H1 (cell line): ENCODE data around the gene PXK. TPM values are rescaled to one million over a fixed set of nuclear protein-coding genes. Genes with fewer than 3 reads are reported as not detected.

Experiments
- CTCF ChIA-PET: fragments of 300-600 bp; sonication (Branson Sonifier 250); formaldehyde crosslinking; loops from one replicate; lab custom pipeline; 2021; ENCODE audit not compliant: partially characterized antibody; lab: Charles Lee
- POLR2A ChIA-PET: fragments of 300-600 bp; sonication (Branson Sonifier 250); formaldehyde crosslinking; loops from one replicate; lab custom pipeline; 2021; ENCODE audit warnings: inconsistent platforms; ENCODE audit not compliant: partially characterized antibody; lab: Charles Lee
- DNase-seq, 2 experiments: peaks; one replicate each; pipeline versions ENCODE4 v3.0.0 to v3.0.0-alpha.2; 2010 to 2022; ENCODE audit warnings: low spot score in 2 of 2, low read depth in 1 of 2, mixed read lengths in 1 of 2
- FAIRE-seq: peaks from 2 replicates; lab custom pipeline; 2011; peaks lifted over from hg19 to GRCh38; lab: Jason Lieb, UNC
- H2AFZ ChIP-seq: 2 replicates; pipeline ENCODE4 v1.8.1; 2012; ENCODE audit warnings: low read length, inconsistent platforms
- H2AK5ac ChIP-seq: 2 replicates; pipeline ENCODE4 v1.6.1; 2013; ENCODE audit warnings: low read depth, low read length
- H2BK120ac ChIP-seq: replicated peaks from 2 replicates; pipeline ENCODE3; 2013; ENCODE audit warnings: low read depth, low read length, inconsistent platforms
- H2BK12ac ChIP-seq: 2 replicates; pipeline ENCODE4 v1.6.1; 2013; ENCODE audit warnings: low read depth, low read length
- H2BK15ac ChIP-seq: 2 replicates; pipeline ENCODE4 v1.6.1; 2013; ENCODE audit warnings: low read length
- H2BK20ac ChIP-seq: 2 replicates; pipeline ENCODE4 v1.6.1; 2013; ENCODE audit warnings: low read length
- H2BK5ac ChIP-seq: 2 replicates; pipeline ENCODE4 v1.6.1; 2013; ENCODE audit warnings: low read depth, low read length
- H3K14ac ChIP-seq: 2 replicates; pipeline ENCODE4 v1.6.1; 2013; ENCODE audit warnings: inconsistent platforms; ENCODE audit not compliant: insufficient read length
- H3K18ac ChIP-seq: 2 replicates; pipeline ENCODE4 v1.6.1; 2013; ENCODE audit warnings: low read length; ENCODE audit errors: extremely low read depth
- H3K23ac ChIP-seq: 2 replicates; pipeline ENCODE4 v1.6.1; 2013; ENCODE audit warnings: inconsistent platforms; ENCODE audit not compliant: insufficient read length
- H3K23me2 ChIP-seq: 2 replicates; pipeline ENCODE4 v1.6.1; 2013; ENCODE audit warnings: low read depth, low read length
- H3K27ac ChIP-seq: 2 replicates; pipeline ENCODE4 v1.6.1; 2011; ENCODE audit warnings: low read depth, low read length, inconsistent platforms
- H3K27me3 ChIP-seq, 4 experiments: replicated peaks in 1 of 4; 1 replicate in 1 of 4; 2 replicates in 3 of 4; pipeline versions ENCODE4 v1.6.1 to v1.8.1; 2011 to 2013; ENCODE audit warnings: low read length in 3 of 4, mild to moderate bottlenecking in 3 of 4, inconsistent platforms in 2 of 4, mixed read lengths in 2 of 4, moderate library complexity in 1 of 4; ENCODE audit not compliant: control insufficient read depth in 3 of 4, insufficient read depth in 3 of 4; ENCODE audit errors: extremely low read depth in 1 of 4
- H3K36me3 ChIP-seq, 4 experiments: 2 replicates each; pipeline versions ENCODE4 v1.6.1 to v1.8.1; 2011 to 2013; ENCODE audit warnings: mild to moderate bottlenecking in 4 of 4, low read length in 3 of 4, moderate library complexity in 2 of 4, control low read depth in 1 of 4, inconsistent platforms in 1 of 4; ENCODE audit not compliant: insufficient read depth in 4 of 4, control insufficient read depth in 2 of 4
- H3K4ac ChIP-seq: replicated peaks from 2 replicates; pipeline ENCODE3; 2013; ENCODE audit warnings: low read length, low read depth, mixed read lengths, inconsistent platforms; ENCODE audit not compliant: insufficient read length
- H3K4me1 ChIP-seq, 4 experiments: replicated peaks in 1 of 4; 1 replicate in 1 of 4; 2 replicates in 3 of 4; pipeline versions ENCODE4 v1.6.1 to v1.8.1; 2011 to 2013; ENCODE audit warnings: low read length in 3 of 4, inconsistent platforms in 2 of 4, mixed read lengths in 1 of 4; ENCODE audit not compliant: insufficient read depth in 4 of 4, control insufficient read depth in 3 of 4
- H3K4me2 ChIP-seq, 2 experiments: 2 replicates each; pipeline versions ENCODE4 v1.6.1 to v1.8.1; 2011 to 2013; ENCODE audit warnings: low read depth in 2 of 2, low read length in 2 of 2, control low read depth in 1 of 2, inconsistent platforms in 1 of 2, mild to moderate bottlenecking in 1 of 2; ENCODE audit not compliant: insufficient read depth in 1 of 2
- H3K4me3 ChIP-seq, 4 experiments: fragments of 200-600, 300-600 bp in 1 of 4; sonication (generic), shearing (Covaris generic), sonication (Bioruptor Twin) in 1 of 4; 2 replicates each; pipeline versions ENCODE4 v1.5.1 to v1.8.1; 2011 to 2016; ENCODE audit warnings: low read length in 4 of 4, low read depth in 3 of 4, control low read depth in 2 of 4, inconsistent platforms in 2 of 4, mild to moderate bottlenecking in 2 of 4, mixed read lengths in 1 of 4, moderate library complexity in 1 of 4; ENCODE audit not compliant: insufficient read depth in 2 of 4; ENCODE audit errors: extremely low read depth in 1 of 4
- H3K56ac ChIP-seq: replicated peaks from 2 replicates; pipeline ENCODE3; 2013; ENCODE audit warnings: low read depth, mild to moderate bottlenecking, mixed read lengths, low read length, inconsistent platforms; ENCODE audit not compliant: insufficient read length
- H3K79me1 ChIP-seq: 2 replicates; pipeline ENCODE4 v1.6.1; 2013; ENCODE audit warnings: low read depth, low read length, control low read depth
- H3K79me2 ChIP-seq, 2 experiments: 2 replicates each; pipeline versions ENCODE4 v1.6.1 to v1.8.1; 2012 to 2013; ENCODE audit warnings: low read length in 2 of 2, mild to moderate bottlenecking in 2 of 2, inconsistent platforms in 1 of 2; ENCODE audit not compliant: insufficient read depth in 2 of 2, control insufficient read depth in 1 of 2
- H3K9ac ChIP-seq, 4 experiments: replicated peaks in 1 of 4; 1 replicate in 1 of 4; 2 replicates in 3 of 4; pipeline versions ENCODE4 v1.6.1 to v1.8.1; 2011 to 2013; ENCODE audit warnings: low read depth in 3 of 4, low read length in 3 of 4, control low read depth in 2 of 4, mild to moderate bottlenecking in 2 of 4, moderate library complexity in 2 of 4, inconsistent platforms in 1 of 4; ENCODE audit errors: extremely low read depth in 1 of 4
- H3K9me3 ChIP-seq, 2 experiments: 2 replicates each; pipeline versions ENCODE4 v1.6.1 to v1.8.1; 2012 to 2013; ENCODE audit warnings: mild to moderate bottlenecking in 2 of 2, moderate library complexity in 2 of 2, control low read depth in 1 of 2, inconsistent platforms in 1 of 2, low read depth in 1 of 2, low read length in 1 of 2, mixed read lengths in 1 of 2; ENCODE audit not compliant: insufficient read depth in 2 of 2
- H4K20me1 ChIP-seq, 2 experiments: replicated peaks in 1 of 2; 2 replicates each; pipeline versions ENCODE3 to v1.8.1; 2011 to 2013; ENCODE audit warnings: inconsistent platforms in 2 of 2, low read length in 2 of 2, mild to moderate bottlenecking in 1 of 2; ENCODE audit not compliant: insufficient read depth in 2 of 2, control insufficient read depth in 1 of 2
- H4K5ac ChIP-seq: 2 replicates; pipeline ENCODE4 v1.6.1; 2013; ENCODE audit warnings: low read length, low read depth, mixed read lengths, inconsistent platforms; ENCODE audit not compliant: insufficient read length
- H4K8ac ChIP-seq: 2 replicates; pipeline ENCODE4 v1.8.0; 2013; ENCODE audit warnings: mild to moderate bottlenecking, moderate library complexity, low read length, inconsistent platforms; ENCODE audit not compliant: insufficient read depth; ENCODE audit errors: extremely low read depth
- H4K91ac ChIP-seq: replicated peaks from 2 replicates; pipeline ENCODE3; 2013; ENCODE audit warnings: low read length, mixed read lengths, inconsistent platforms; ENCODE audit not compliant: insufficient read length
- ATF2 ChIP-seq: IDR thresholded peaks from 2 replicates; pipeline ENCODE4 v1.6.1; 2012; ENCODE audit warnings: low read length, inconsistent platforms
- EGR1 ChIP-seq: IDR thresholded peaks from 2 replicates; pipeline ENCODE4 v1.6.1; 2011; ENCODE audit warnings: low read depth, low read length, borderline replicate concordance
- GTF2F1 ChIP-seq: IDR thresholded peaks from 2 replicates; pipeline ENCODE4 v1.6.1; 2012; ENCODE audit warnings: low read depth, low read length, improper control_type of control experiment, borderline replicate concordance
- JUND ChIP-seq: IDR thresholded peaks from 2 replicates; pipeline ENCODE4 v1.6.1; 2011; ENCODE audit warnings: mild to moderate bottlenecking, improper control_type of control experiment, low read length
- POLR2A ChIP-seq, 2 experiments: IDR thresholded peaks; 1 replicate in 1 of 2; 2 replicates in 1 of 2; pipeline ENCODE4 v1.6.1; 2011; ENCODE audit warnings: low read depth in 2 of 2, low read length in 2 of 2, mild to moderate bottlenecking in 2 of 2; ENCODE audit errors: control extremely low read depth in 1 of 2
- SRF ChIP-seq: IDR thresholded peaks from 2 replicates; pipeline ENCODE4 v1.6.1; 2011; ENCODE audit warnings: mild to moderate bottlenecking, low read depth, low read length, moderate library complexity
- WGBS, 2 experiments: shearing (Covaris generic) in 1 of 2; methylation state at CpG; one replicate each; pipeline versions ENCODE4 v1.1.6 to v1.1.7; 2013 to 2015; ENCODE audit warnings: low lambda C conversion rate in 2 of 2, mixed read lengths in 2 of 2, inconsistent platforms in 1 of 2, low coverage in 1 of 2, missing lambda C conversion rate in 1 of 2; ENCODE audit not compliant: insufficient replicate concordance in 2 of 2, insufficient coverage in 1 of 2, insufficient read length in 1 of 2; ENCODE audit errors: extremely low coverage in 1 of 2, missing lambda C conversion rate in 1 of 2; 5-methylcytosine and 5-hydroxymethylcytosine counted together
- polyA plus RNA-seq, 7 experiments: library from polyadenylated mRNA; depleted of rRNA in 3 of 7; stranded (reverse) in 5 of 7; unstranded in 2 of 7; fragments of >200 nt in 5 of 7; fragments of 200-250 nt in 2 of 7; gene quantifications; 1 replicate in 5 of 7; 2 replicates in 1 of 7; 4 replicates in 1 of 7; pipeline versions ENCODE4 v1.2.1 to v1.2.3, GENCODE V29; 2011 to 2013; ENCODE audit warnings: missing spikeins in 2 of 7, mixed read lengths in 2 of 7
- total RNA-seq: library from RNA; stranded (reverse); fragmentation: NEBNext Ultra II Directional; extraction: Animal tissue kit (Norgen Biotek cat#: 25700); gene quantifications from 2 replicates; pipeline ENCODE4 v1.2.1, GENCODE V29; 2021
- TF ChIP-seq, protein P1 (sequence below), 3 experiments: IDR thresholded peaks; 1 replicate in 2 of 3; 2 replicates in 1 of 3; pipeline versions ENCODE4 v1.5.1 to v1.6.1; 2011; ENCODE audit warnings: low read length in 3 of 3, mild to moderate bottlenecking in 3 of 3, inconsistent platforms in 2 of 3, low read depth in 1 of 3, moderate library complexity in 1 of 3; ENCODE audit not compliant: insufficient read depth in 1 of 3; ENCODE audit errors: control extremely low read depth in 1 of 3

The PXK gene
- total and polyA plus RNA-seq, 2 of the 8 experiments (the other 6 are each of a cell fraction or from before 2014, with no cell fraction given): 3.5 to 7.1 TPM

GRCh38 chr3:58433400-58434167 lies 100.9 kb downstream of the PXK start, which contains the start of gene PDHB:
Gene PDHB, minus strand, starts transcription at chr3:58433832. Its CDS starts 23 bp downstream, at chr3:58433809.
- Histone ChIP-seq H2BK120ac (peak within 1 kb of the TSS; percentile 96), H3K9ac (peak within 1 kb of the TSS; percentile 82 to 95 (median 92)), H3K23me2 (peaks cover 5% of the 10 kb centered on the region; the same call in 1 of the 2 replicates), H2BK20ac (peak within 1 kb of the TSS; percentile 99), H3K18ac (peak within 1 kb of the TSS; percentile 98), H3K4ac (peak within 1 kb of the TSS; percentile 89), H2BK5ac (peak within 1 kb of the TSS; percentile 98), H2AFZ (no peak within 1 kb of the TSS), H3K27ac (peak within 1 kb of the TSS; percentile 94), H3K4me2 (peak within 1 kb of the TSS; percentile 72 to 76), H3K23ac (no peak within 1 kb of the TSS), H3K9me3 (no peaks in the 10 kb centered on the region), H3K36me3 (peaks cover 24 to 33% (median 32%) of the 10 kb centered on the region in 4 experiments; a peak in 7 of 8 replicates), H2AK5ac (peak within 1 kb of the TSS; percentile 97), H3K4me3 (peak within 1 kb of the TSS; percentile 65 to 96 (median 89)), H4K20me1 (peaks cover 0 to 3% of the 10 kb centered on the region in 2 experiments), H3K79me2 (peaks cover 0 to 20% of the 10 kb centered on the region in 2 experiments; a peak in 2 of 4 replicates), H3K4me1 (peaks cover 0 to 21% (median 12%) of the 10 kb centered on the region in 4 experiments; a peak in 5 of 7 replicates), H4K91ac (peak within 1 kb of the TSS; percentile 95), H4K5ac (peak within 1 kb of the TSS; percentile 99), H2BK12ac (peak within 1 kb of the TSS; percentile 97), H3K79me1 (no peaks in the 10 kb centered on the region), H3K14ac (no peak within 1 kb of the TSS), H3K56ac (peak within 1 kb of the TSS; percentile 91), H4K8ac (peak within 1 kb of the TSS; percentile 98; the same call in 1 of the 2 replicates), H3K27me3 (no peaks in the 10 kb centered on the region), H2BK15ac (peak within 1 kb of the TSS; percentile 99; the same call in 1 of the 2 replicates)
- ChIA-PET CTCF (interaction anchor here (0.9 to 3.3 kb wide), 8 partner anchors 11 to 125 kb away, joined by 3 to 10 read pairs (median 4); no protein-coding TSS in a partner anchor), POLR2A (interaction anchor here (0.6 to 3.3 kb wide), 21 partner anchors 10 to 1287 kb away, joined by 3 to 30 read pairs (median 4); partner anchors contain the start of genes HTD2, KCTD6 and RPP14)
- 2% methylated on average over 44 of the region's 67 CpGs; no CpG with 5 or more reads in 1 of the 2 experiments for WGBS, 2 experiments
- DNase-seq: peak; percentile 71 to 87
- FAIRE-seq: peak; percentile 70
- no peak for TF ChIP-seq SRF
- peak; percentile 76 to 85 for TF ChIP-seq POLR2A (IDR thresholded peaks at IDR 0.05; ENCODE audit: control extremely low read depth in 1 of 2, low read depth in 2 of 2, low read length in 2 of 2)
- peak; percentile 18; the same call in 1 of the 2 replicates for TF ChIP-seq EGR1
- TF ChIP-seq, protein P1, sequence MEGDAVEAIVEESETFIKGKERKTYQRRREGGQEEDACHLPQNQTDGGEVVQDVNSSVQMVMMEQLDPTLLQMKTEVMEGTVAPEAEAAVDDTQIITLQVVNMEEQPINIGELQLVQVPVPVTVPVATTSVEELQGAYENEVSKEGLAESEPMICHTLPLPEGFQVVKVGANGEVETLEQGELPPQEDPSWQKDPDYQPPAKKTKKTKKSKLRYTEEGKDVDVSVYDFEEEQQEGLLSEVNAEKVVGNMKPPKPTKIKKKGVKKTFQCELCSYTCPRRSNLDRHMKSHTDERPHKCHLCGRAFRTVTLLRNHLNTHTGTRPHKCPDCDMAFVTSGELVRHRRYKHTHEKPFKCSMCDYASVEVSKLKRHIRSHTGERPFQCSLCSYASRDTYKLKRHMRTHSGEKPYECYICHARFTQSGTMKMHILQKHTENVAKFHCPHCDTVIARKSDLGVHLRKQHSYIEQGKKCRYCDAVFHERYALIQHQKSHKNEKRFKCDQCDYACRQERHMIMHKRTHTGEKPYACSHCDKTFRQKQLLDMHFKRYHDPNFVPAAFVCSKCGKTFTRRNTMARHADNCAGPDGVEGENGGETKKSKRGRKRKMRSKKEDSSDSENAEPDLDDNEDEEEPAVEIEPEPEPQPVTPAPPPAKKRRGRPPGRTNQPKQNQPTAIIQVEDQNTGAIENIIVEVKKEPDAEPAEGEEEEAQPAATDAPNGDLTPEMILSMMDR (IDR thresholded peaks at IDR 0.05; ENCODE audit: control extremely low read depth in 1 of 3, insufficient read depth in 1 of 3, low read depth in 1 of 3, low read length in 3 of 3): no peak
- no peak for TF ChIP-seq ATF2
- peak; percentile 24; the same call in 1 of the 2 replicates for TF ChIP-seq JUND
- TF ChIP-seq GTF2F1: no peak
